NCI-H1694 (cell line): ENCODE data around the gene MAL.
"Not testable (repeated sequence)": the region's sequence is repeated elsewhere in the genome, so short reads cannot be mapped to it uniquely, and the experiment has no call there.

ENCODE experiments used
- DNase-seq: peaks from one replicate; lab custom pipeline; 2025; lab: John Stamatoyannopoulos, UW

Gene MAL

DNA sequence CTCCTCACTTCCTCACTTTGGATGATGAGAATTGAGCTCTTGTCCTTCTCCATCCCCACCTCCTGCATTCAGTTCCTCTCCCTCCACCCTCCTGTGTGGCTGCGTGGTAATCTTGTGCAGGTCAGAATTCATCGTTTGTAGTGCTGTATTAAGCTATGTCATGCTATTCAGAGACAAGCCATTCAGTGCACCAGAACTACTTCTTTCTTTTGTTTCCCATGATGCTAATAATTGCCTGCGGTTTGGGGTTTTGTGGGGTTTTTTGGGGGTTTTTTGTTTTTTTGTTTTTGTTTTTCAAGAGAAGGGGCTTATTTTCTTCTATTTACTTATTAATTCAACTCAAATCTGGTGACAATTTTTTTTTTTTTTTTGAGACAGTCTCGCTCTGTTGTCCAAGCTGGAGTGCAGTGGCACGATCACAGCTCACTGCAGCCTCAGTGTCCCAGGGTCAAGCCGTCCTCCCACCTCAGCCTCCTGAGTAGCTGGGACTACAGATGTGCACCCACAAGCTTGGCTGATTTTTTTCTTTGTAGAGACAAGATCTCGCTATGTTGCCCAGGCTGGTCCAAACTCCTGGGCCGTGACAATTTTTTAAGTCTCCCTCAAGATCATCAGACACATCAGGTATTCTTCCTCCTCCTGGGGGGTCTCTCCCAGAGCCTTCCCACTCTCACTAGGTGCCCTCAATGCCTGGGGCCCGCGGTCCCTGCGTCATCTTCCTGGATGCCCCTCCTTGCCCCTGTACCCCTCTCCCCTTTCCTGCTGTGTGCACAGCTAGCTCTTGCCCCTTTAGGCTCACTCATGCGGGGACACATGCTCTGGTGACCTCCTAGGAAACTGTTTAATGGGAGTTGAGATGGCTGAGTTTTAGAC, 37.8 kb downstream of the MAL start:
- DNase-seq = no peak

DNA sequence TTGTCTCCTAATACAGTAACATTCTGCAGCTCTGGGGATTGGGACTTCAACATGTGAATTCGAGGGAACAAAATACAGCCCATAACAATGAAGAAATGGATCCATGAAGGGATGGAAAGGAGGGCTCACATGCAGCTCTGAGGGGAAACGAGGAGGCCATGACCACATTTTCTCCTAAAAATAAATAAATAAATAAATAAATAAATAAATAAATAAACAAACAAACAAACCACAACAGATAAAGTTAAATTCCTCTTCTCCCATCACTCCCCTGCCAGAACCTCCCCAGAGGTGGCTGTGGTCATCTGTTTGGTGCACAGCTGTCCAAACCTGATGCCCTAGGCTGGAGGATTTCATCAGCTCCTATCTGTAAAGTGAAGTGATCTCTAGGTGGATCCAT, 42.7 kb downstream of the MAL start:
- no peak for DNase-seq

DNA sequence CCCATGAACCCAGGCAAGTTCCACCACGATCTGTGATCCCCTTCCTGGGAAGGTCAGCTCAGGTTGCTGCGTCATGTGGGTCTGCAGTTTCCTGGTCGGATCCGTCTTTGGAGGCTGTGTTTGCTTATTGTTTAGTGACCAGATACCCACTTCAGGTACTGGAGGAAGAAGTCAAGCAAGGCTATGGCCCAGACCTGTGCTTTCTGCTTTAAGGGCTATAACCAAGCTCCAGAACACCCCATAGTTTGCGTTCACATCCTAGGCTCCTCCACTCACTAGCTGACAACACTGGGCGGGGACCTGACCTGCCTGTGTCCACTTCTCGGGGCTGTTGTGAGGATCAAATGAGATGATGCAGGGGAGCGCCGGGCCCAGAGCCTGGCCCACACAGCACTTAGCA, 44.0 kb downstream of the MAL start:
- no peak for DNase-seq

GRCh38 chr2:95071856-95072255, 46.3 kb downstream of the MAL start:
- no peak for DNase-seq

DNA sequence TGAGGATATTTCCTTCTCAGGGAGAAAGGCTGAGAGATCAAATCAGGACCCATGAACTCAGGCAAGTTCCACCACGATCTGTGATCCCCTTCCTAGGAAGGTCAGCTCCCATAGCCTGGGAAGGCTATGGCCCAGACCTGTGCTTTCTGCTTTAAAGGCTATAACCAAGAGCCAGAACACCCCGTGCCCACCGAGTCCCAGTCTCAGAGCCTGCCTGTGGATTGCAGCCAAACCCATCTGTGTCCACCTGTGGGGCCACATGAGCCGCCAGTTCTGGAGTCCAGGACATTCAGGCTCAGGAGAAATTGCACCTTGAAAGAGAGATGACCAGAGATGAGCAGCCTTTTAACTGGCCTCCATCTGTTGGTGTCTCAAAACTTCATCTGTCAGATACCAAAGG, 46.9 kb downstream of the MAL start:
- DNase-seq = no peak

GRCh38 chr2:95073856-95074662, 48.6 kb downstream of the MAL start:
- DNase-seq = no peak

DNA sequence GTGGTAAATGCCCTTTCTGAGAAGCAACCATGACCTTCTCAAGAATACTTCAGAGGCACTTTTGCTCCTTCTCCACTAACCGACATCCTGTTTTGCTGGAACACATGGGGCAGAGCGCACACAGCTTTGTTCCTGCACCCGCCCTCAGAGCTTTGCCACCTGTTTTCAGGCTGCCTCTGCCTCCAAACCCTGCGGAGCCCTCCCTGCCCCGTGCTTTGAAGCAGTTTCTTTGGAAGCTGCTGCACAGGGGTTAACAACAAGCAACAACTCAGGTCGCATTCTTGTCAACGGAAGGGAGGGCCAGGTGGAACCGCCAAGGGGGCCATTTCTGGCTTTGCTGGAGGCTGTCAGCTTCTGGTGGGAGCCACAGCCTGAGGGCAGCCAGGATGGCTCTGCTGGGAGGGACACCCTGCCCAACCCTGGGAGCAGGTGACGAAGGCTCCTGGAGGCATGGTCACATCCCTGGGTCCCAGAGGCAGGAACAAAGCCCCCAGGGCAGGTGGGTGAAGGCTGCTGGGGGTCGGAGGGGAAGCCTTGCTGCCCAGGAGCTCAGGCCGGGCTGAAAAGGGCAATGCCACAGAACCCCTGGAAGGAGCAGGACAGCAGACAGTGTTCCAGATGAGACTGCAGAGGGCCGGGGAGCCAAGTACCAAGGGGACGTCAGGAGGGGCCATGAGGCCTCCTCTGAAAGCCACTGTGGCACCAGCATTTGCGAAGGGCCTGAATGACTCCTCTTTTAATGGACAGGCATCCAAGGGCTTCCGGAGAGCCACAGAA, 49.3 kb downstream of the MAL start:
- no peak for DNase-seq

DNA sequence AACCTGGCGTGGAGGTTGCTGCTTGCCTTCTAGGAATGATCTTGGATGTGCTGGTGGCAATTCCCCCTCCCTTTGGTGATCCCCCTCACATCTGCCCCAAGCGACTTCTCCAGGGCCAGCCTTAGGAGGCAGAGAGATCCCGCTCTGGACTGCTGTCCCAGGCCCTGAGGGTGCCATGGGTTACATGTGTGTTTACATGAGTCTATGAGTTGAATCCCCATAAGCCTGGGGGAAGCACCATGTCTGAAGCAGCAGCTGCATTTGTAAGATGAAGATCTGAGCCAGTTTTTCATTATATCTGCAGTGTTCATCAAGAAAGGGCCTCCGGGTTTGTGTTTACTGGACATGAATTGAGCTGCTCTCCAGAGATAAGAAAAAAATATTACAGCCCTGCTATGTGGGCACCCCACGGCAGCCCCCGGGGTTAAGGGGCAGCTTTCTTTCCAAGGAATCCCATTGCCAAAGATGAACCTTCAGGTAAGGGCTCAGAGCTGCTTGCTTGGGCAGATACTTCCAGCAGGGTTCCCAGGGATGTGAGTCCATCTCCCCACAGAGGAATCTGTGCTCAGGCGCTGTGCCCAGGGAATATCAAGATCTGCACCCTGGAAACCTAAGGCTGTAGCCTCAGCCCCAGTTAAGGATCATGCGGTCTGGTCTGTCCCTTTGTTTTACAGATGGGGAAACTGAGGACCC, 50.1 kb downstream of the MAL start:
- DNase-seq = no peak

- peak; percentile 32 for DNase-seq
Observed at GRCh38 chr2:95076705-95077529, 51.4 kb downstream of the MAL start.

GRCh38 chr2:95077530-95077825, 52.0 kb downstream of the MAL start:
- no peak for DNase-seq

GRCh38 chr2:95077861-95078603, 52.5 kb downstream of the MAL start:
- DNase-seq = no peak

GRCh38 chr2:95079199-95079683, 53.7 kb downstream of the MAL start:
- no peak for DNase-seq

- DNase-seq = no peak
Observed at GRCh38 chr2:95082477-95082876, 57.0 kb downstream of the MAL start.

DNA sequence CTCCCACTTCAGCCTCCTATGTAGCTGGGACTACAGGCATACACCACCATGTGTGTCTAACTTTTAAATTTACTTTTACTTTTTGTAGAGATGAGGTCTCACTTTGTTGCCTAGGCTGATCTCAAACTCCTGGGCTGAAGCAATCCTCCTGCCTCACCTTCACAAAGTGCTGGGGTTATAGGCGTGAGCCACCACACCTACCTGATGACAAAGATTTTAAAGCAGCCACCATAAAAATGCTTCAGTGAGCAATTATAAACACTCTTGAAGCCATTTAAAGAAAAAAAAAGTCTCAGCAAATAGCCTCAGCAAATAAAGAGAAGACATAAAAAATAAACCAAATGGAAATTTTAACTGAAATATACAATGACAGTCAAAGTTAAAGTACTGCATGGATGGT, 60.5 kb downstream of the MAL start:
- DNase-seq = no peak

GRCh38 chr2:95087379-95087778, 61.9 kb downstream of the MAL start:
- DNase-seq = no peak

DNA sequence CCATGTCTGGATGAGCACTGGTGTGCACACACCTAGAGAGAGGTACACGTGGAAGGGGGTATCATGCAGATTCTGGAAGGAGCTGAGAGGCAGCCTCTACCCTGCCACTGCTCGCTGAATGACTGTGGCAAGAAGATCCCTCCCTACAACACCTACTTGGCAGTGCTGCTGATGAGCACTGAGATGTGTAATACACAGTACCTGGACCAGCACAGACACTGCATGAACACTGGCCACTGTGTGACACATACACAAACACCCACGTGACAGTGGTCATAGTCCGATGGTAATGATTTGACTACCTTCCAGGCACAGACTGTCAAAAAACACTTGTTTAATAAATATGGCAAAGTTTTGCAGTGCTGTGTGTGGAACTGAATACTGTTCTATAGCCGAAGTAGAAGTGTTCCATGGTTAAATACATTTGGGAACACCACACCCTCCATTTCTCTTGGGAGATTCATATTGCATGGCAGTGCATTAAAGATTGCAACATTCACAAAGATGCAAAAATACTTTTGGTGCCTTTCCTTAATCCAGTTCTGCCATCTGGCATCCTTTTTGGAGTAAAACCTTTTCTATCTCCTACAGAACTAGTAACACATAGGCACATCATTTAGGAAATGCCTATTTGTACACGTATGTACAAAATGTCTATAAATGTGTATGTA, 66.5 kb downstream of the MAL start:
- no peak for DNase-seq

- DNase-seq = not testable (repeated sequence)
Observed at GRCh38 chr2:95098273-95098672, 72.8 kb downstream of the MAL start.

GRCh38 chr2:95099910-95100309, 74.4 kb downstream of the MAL start:
- no peak for DNase-seq
